BE2C (cell line): Measurements from ENCODE around the gene MMP28.

Experiments
- DNase-seq: peaks from one replicate; pipeline ENCODE4 v3.0.0-alpha.2; 2020
- H3K27me3 ChIP-seq: fragments of 250-450 bp; sonication (Bioruptor Pico); 2 replicates; pipeline ENCODE4 v1.5.1; 2020; ENCODE audit warnings: mild to moderate bottlenecking
- H3K36me3 ChIP-seq: fragments of 250-450 bp; sonication (Bioruptor Pico); 2 replicates; pipeline ENCODE4 v1.5.1; 2020; ENCODE audit warnings: mild to moderate bottlenecking
- H3K4me1 ChIP-seq: fragments of 250-450 bp; sonication (Bioruptor Pico); 2 replicates; pipeline ENCODE4 v1.5.1; 2020
- H3K4me3 ChIP-seq: 2 replicates; pipeline ENCODE4 v1.5.1; 2011; ENCODE audit warnings: low read depth, low read length
- H3K9me3 ChIP-seq: fragments of 250-450 bp; sonication (Bioruptor Pico); 2 replicates; pipeline ENCODE4 v1.5.1; 2020
- CTCF ChIP-seq: IDR thresholded peaks from 2 replicates; pipeline ENCODE4 v1.5.1; 2012; ENCODE audit warnings: mild to moderate bottlenecking, low read depth, low read length

The MMP28 gene

DNA sequence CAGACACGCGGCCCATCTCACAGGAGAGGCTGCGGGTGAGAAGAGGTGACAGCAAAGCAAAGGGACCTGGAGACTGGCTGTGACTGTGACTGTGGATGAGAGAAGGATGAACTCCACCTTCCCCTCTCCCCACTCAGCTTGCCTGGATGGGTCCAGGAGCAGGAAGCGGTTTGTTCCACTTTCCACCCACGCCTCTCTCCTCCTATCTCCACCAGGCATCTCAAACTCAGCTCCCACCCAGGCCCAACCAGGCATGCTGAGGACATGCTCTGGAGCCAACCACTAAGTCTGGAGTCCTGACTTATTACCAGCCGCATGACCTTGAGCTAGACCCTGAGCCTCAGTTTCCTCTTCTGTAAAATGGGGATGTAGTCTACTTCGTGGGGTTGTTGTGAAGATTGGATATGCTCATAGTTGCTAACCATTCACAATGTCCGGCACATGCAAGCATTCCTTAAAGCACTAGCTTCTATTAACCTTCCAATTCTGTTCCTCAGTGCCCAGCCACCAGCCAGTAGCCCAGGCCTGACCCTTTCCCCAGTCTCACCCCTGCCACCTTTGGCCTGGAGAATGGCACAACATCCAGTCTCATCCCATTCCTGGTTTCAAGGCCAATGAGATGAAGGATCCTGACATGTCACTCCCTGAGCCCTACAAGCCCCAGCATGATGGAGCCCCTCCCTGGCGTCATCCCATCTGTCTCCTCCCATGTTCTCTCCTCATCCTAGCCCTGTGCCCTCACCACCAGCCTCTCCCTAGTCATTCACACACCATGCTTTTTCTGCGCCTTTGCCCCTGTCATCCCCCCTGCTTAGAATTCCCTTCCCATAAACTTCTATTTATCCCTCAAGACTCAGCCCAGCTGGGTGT lies 44.7 kb downstream of the MMP28 start:
- peaks cover 9% of the 10 kb centered on the region for H3K4me1 ChIP-seq
- no peak for DNase-seq
- no peaks in the 10 kb centered on the region for H3K36me3 ChIP-seq
- no peaks in the 10 kb centered on the region for H3K9me3 ChIP-seq
- peak overlapping the region; percentile 43; the same call in 1 of the 2 replicates for H3K4me3 ChIP-seq
- no peaks in the 10 kb centered on the region for H3K27me3 ChIP-seq
- no peak for TF ChIP-seq CTCF

DNA sequence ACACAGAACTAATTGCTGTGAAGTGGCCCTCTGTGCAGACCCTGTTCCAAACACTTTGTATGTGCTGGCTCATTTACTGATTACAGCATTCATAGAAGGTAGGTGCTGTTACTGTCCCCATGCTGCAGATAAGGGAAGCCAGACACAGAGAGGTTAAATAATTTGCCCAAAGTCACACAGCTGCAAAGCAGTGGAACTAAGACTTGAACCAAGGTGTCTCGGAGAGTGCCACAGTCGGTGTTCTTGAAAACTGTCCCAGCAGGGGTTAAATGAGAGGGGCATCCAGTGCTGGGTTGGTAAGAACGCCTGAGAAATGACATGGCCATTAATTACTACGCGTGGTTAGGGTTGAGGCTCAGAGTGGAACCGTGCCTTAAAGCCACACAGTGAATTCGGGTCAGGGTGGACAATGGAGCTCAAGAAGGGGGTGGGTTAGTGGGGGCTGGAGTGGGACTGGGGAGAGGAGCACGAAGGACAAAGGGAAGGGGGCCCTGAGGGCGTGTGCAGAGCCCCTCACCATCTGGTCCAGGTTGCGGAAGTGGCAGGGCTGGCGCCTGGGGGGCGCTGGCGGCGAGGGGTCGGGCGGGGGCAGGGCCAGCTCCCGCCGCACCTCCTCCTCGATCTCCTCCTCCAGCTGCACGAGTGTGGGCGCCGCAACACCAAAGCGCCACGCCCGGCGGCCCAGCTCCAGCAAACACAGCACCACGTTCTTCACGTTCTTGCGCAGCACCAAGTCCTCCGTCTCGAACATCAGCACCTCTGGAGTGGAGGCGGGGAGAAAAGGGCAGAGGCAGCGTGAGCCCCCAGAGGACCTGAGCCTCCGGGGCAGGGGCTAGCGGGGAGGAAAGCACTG lies 45.7 kb downstream of the MMP28 start:
- no peak for TF ChIP-seq CTCF
- no peaks in the 10 kb centered on the region for H3K27me3 ChIP-seq

DNA sequence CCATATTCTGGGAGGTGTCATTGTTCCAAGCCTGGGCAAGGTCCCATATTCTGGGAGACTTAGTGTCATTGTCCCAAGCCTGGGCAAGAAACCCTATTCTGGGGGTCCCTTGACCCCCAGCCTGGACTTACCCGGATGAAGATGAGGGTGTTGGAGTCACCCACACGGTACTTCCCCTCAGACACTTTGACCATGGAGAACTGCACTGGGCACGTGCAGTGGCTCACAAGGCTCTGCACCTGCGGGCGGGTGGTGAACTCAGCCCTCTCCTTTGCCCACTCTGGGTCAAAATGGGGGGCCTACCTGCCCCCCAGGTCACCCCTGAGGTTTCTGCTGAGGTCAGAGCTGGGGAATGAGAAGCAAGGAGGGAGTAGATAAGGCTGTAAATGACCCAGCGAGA lies 46.5 kb downstream of the MMP28 start:
- Histone ChIP-seq H3K36me3 (no peaks in the 10 kb centered on the region), H3K4me3 (no peak overlapping the region), H3K4me1 (peaks cover 9% of the 10 kb centered on the region), H3K27me3 (no peaks in the 10 kb centered on the region), H3K9me3 (no peaks in the 10 kb centered on the region)
- DNase-seq: no peak
- TF ChIP-seq CTCF: no peak

More for the DNA sequence above, 45.7 kb downstream of the MMP28 start:
- DNase-seq: no peak
- Histone ChIP-seq H3K4me1 (peaks cover 9% of the 10 kb centered on the region), H3K4me3 (peak overlapping the region; percentile 43), H3K36me3 (no peaks in the 10 kb centered on the region), H3K9me3 (no peaks in the 10 kb centered on the region)

- Histone ChIP-seq H3K4me3 (no peak overlapping the region), H3K36me3 (no peaks in the 10 kb centered on the region), H3K9me3 (no peaks in the 10 kb centered on the region), H3K4me1 (peaks cover 9% of the 10 kb centered on the region), H3K27me3 (no peaks in the 10 kb centered on the region)
- peak; percentile 52 for DNase-seq
- TF ChIP-seq CTCF: no peak
Observed at GRCh38 chr17:35748341-35748841, 47.0 kb downstream of the MMP28 start.

- TF ChIP-seq CTCF: peak; percentile 91
- DNase-seq: peak; percentile 84
- Histone ChIP-seq H3K27me3 (peaks cover 3% of the 10 kb centered on the region; the same call in 1 of the 2 replicates), H3K4me3 (no peak overlapping the region), H3K4me1 (peaks cover 9% of the 10 kb centered on the region), H3K9me3 (no peaks in the 10 kb centered on the region), H3K36me3 (no peaks in the 10 kb centered on the region)
Observed at GRCh38 chr17:35747540-35748017, 47.9 kb downstream of the MMP28 start.
